Fibroblast of mammary gland (primary cell): ENCODE data around the gene C10orf90.
"Not testable (repeated sequence)": the region's sequence is repeated elsewhere in the genome, so short reads cannot be mapped to it uniquely, and the experiment has no call there.

Experiments used
- DNase-seq: peaks from one replicate; pipeline ENCODE4 v3.0.0-alpha.2; 2010; ENCODE audit warnings: low read depth
- H3K4me3 ChIP-seq: 2 replicates; pipeline ENCODE4 v1.5.1; 2011; ENCODE audit warnings: low read depth, mild to moderate bottlenecking, low read length, moderate library complexity; ENCODE audit not compliant: control insufficient read depth
- TF ChIP-seq, protein P1 (sequence below): conservative IDR thresholded peaks from 2 replicates; pipeline ENCODE4 v1.5.1; 2011; ENCODE audit warnings: low read depth, low read length, inconsistent platforms; ENCODE audit not compliant: control insufficient read depth, insufficient read depth

The C10orf90 gene

GRCh38 chr10:126384269-126384873, 286.1 kb downstream of the C10orf90 start:
- no peak overlapping the region for H3K4me3 ChIP-seq
- TF ChIP-seq, protein P1, sequence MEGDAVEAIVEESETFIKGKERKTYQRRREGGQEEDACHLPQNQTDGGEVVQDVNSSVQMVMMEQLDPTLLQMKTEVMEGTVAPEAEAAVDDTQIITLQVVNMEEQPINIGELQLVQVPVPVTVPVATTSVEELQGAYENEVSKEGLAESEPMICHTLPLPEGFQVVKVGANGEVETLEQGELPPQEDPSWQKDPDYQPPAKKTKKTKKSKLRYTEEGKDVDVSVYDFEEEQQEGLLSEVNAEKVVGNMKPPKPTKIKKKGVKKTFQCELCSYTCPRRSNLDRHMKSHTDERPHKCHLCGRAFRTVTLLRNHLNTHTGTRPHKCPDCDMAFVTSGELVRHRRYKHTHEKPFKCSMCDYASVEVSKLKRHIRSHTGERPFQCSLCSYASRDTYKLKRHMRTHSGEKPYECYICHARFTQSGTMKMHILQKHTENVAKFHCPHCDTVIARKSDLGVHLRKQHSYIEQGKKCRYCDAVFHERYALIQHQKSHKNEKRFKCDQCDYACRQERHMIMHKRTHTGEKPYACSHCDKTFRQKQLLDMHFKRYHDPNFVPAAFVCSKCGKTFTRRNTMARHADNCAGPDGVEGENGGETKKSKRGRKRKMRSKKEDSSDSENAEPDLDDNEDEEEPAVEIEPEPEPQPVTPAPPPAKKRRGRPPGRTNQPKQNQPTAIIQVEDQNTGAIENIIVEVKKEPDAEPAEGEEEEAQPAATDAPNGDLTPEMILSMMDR: no peak
- DNase-seq: peak; percentile 93

GRCh38 chr10:126380352-126381076, 290.0 kb downstream of the C10orf90 start:
- no peak for DNase-seq
- TF ChIP-seq, protein P1: no peak
- no peak overlapping the region for H3K4me3 ChIP-seq

DNA sequence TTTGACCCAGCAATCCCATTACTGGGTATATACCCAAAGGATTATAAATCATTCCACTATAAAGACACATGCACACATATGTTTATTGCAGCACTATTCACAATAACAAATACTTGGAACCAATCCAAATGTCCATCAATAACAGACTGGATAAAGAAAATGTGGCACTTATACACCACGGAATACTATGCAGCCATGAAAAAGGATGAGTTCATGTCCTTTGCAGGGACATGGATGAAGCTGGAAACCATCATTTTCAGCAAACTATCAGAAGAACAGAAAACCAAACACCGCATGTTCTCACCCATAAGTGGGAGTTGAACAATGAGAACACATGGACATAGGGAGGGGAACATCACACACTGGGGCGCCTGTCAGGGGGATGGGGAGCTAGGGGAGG, 291.3 kb downstream of the C10orf90 start:
- not testable (repeated sequence) for H3K4me3 ChIP-seq, DNase-seq

GRCh38 chr10:126376956-126377355, 293.5 kb downstream of the C10orf90 start:
- no peak overlapping the region for H3K4me3 ChIP-seq
- peak; percentile 59 for DNase-seq
- TF ChIP-seq, protein P1: no peak

- DNase-seq: no peak
- TF ChIP-seq, protein P1: no peak
- no peak overlapping the region for H3K4me3 ChIP-seq
These were observed 294.5 kb downstream of the C10orf90 start for GRCh38 chr10:126375926-126376554.

GRCh38 chr10:126375299-126375698, 295.2 kb downstream of the C10orf90 start:
- DNase-seq: no peak
- TF ChIP-seq, protein P1: no peak
- H3K4me3 ChIP-seq: no peak overlapping the region
